K562 (cell line): ENCODE results near the gene RALY. TPM values are rescaled to one million over a fixed set of nuclear protein-coding genes. Genes with fewer than 3 reads are reported as not detected.

Source experiments
- CXXC5 ChIP-seq: fragments of 250-450 bp; sonication (Bioruptor Pico); IDR thresholded peaks from 2 replicates; pipeline ENCODE4 v1.8.0; 2022; ENCODE audit warnings: inconsistent platforms, mild to moderate bottlenecking, moderate library complexity
- DPF2 ChIP-seq: fragments of 450-650 bp; IDR thresholded peaks from 2 replicates; pipeline ENCODE4 v1.6.1; 2016
- NFRKB ChIP-seq: fragments of 450-650 bp; IDR thresholded peaks from 2 replicates; pipeline ENCODE4 v1.6.1; 2016; ENCODE audit warnings: low read depth
- PCBP2 ChIP-seq: fragments of 200-400 bp; formaldehyde crosslinking; IDR thresholded peaks from 2 replicates; pipeline ENCODE4 v1.6.1; 2018; ENCODE audit warnings: low read length, low read depth, mild to moderate bottlenecking, moderate library complexity; ENCODE audit not compliant: poor library complexity, severe bottlenecking
- SREBF2 ChIP-seq: sonication (generic); formaldehyde crosslinking; IDR thresholded peaks from 2 replicates; pipeline ENCODE4 v1.4.0; 2020; ENCODE audit warnings: mild to moderate bottlenecking, missing genetic modification reagents
- ZNF589 ChIP-seq: fragments of 200-800 bp; sonication (Bioruptor generic); IDR thresholded peaks from 2 replicates; pipeline ENCODE4 v1.6.1; 2016; ENCODE audit warnings: low read depth, missing genetic modification characterization, missing compliant biosample characterization
- ZNF830 ChIP-seq: fragments of 250-450 bp; sonication (Bioruptor Pico); IDR thresholded peaks from 2 replicates; pipeline ENCODE4 v1.5.0; 2021; ENCODE audit warnings: mild to moderate bottlenecking
- polyA plus RNA-seq, 8 experiments: library from polyadenylated mRNA; depleted of rRNA in 4 of 8; stranded (reverse) in 5 of 8; unstranded in 3 of 8; fragments of >200 nt; fragmentation: Nextera tagmentation in 2 of 8; fragmentation: Illumina TruSeq in 1 of 8; extraction: Ambion mirVana in 2 of 8; extraction: Trizol in 1 of 8; gene quantifications; 2 replicates each; pipeline versions ENCODE4 v1.2.1 to v1.2.3, GENCODE V29; 2011 to 2014; ENCODE audit warnings: inconsistent platforms in 1 of 8, missing spikeins in 1 of 8
- total RNA-seq, 7 experiments: library from RNA; depleted of rRNA in 6 of 7; stranded (reverse); fragments of >200 nt in 6 of 7; fragmentation: Illumina TruSeq in 2 of 7; extraction: Trizol in 2 of 7; gene quantifications; 2 replicates each; pipeline versions ENCODE4 v1.2.1 to v1.2.3, GENCODE V29; 2011 to 2021; ENCODE audit warnings: low replicate concordance in 1 of 7
- TF ChIP-seq, protein P1 (sequence below): fragments of 250-450 bp; sonication (Bioruptor Pico); IDR thresholded peaks from 2 replicates; pipeline ENCODE4 v1.8.0; 2022; ENCODE audit warnings: moderate library complexity, mild to moderate bottlenecking, inconsistent platforms
- TF ChIP-seq, protein P2 (sequence below), 2 experiments: fragments of 450-650 bp; IDR thresholded peaks; 2 replicates each; pipeline ENCODE4 v1.6.1; 2016; ENCODE audit warnings: mild to moderate bottlenecking in 2 of 2, borderline replicate concordance in 1 of 2, low read depth in 1 of 2, moderate library complexity in 1 of 2

The RALY gene
- total and polyA plus RNA-seq, 9 of the 15 experiments (the other 6 are each of a cell fraction or from before 2014, with no cell fraction given) = 0.80 to 207 (median 128) TPM

GRCh38 chr20:34058831-34059230, 65.1 kb downstream of the RALY start (continued):
- TF ChIP-seq, protein P1, sequence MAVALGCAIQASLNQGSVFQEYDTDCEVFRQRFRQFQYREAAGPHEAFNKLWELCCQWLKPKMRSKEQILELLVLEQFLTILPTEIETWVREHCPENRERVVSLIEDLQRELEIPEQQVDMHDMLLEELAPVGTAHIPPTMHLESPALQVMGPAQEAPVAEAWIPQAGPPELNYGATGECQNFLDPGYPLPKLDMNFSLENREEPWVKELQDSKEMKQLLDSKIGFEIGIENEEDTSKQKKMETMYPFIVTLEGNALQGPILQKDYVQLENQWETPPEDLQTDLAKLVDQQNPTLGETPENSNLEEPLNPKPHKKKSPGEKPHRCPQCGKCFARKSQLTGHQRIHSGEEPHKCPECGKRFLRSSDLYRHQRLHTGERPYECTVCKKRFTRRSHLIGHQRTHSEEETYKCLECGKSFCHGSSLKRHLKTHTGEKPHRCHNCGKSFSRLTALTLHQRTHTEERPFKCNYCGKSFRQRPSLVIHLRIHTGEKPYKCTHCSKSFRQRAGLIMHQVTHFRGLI (CRISPR knock-in tag) = no peak
- TF ChIP-seq PCBP2 (no peak), SREBF2 (CRISPR knock-in tag) (no peak), DPF2 (no peak), NFRKB (no peak), ZNF830 (CRISPR knock-in tag) (no peak), CXXC5 (CRISPR knock-in tag) (no peak), ZNF589 (no peak)
- TF ChIP-seq, protein P2, sequence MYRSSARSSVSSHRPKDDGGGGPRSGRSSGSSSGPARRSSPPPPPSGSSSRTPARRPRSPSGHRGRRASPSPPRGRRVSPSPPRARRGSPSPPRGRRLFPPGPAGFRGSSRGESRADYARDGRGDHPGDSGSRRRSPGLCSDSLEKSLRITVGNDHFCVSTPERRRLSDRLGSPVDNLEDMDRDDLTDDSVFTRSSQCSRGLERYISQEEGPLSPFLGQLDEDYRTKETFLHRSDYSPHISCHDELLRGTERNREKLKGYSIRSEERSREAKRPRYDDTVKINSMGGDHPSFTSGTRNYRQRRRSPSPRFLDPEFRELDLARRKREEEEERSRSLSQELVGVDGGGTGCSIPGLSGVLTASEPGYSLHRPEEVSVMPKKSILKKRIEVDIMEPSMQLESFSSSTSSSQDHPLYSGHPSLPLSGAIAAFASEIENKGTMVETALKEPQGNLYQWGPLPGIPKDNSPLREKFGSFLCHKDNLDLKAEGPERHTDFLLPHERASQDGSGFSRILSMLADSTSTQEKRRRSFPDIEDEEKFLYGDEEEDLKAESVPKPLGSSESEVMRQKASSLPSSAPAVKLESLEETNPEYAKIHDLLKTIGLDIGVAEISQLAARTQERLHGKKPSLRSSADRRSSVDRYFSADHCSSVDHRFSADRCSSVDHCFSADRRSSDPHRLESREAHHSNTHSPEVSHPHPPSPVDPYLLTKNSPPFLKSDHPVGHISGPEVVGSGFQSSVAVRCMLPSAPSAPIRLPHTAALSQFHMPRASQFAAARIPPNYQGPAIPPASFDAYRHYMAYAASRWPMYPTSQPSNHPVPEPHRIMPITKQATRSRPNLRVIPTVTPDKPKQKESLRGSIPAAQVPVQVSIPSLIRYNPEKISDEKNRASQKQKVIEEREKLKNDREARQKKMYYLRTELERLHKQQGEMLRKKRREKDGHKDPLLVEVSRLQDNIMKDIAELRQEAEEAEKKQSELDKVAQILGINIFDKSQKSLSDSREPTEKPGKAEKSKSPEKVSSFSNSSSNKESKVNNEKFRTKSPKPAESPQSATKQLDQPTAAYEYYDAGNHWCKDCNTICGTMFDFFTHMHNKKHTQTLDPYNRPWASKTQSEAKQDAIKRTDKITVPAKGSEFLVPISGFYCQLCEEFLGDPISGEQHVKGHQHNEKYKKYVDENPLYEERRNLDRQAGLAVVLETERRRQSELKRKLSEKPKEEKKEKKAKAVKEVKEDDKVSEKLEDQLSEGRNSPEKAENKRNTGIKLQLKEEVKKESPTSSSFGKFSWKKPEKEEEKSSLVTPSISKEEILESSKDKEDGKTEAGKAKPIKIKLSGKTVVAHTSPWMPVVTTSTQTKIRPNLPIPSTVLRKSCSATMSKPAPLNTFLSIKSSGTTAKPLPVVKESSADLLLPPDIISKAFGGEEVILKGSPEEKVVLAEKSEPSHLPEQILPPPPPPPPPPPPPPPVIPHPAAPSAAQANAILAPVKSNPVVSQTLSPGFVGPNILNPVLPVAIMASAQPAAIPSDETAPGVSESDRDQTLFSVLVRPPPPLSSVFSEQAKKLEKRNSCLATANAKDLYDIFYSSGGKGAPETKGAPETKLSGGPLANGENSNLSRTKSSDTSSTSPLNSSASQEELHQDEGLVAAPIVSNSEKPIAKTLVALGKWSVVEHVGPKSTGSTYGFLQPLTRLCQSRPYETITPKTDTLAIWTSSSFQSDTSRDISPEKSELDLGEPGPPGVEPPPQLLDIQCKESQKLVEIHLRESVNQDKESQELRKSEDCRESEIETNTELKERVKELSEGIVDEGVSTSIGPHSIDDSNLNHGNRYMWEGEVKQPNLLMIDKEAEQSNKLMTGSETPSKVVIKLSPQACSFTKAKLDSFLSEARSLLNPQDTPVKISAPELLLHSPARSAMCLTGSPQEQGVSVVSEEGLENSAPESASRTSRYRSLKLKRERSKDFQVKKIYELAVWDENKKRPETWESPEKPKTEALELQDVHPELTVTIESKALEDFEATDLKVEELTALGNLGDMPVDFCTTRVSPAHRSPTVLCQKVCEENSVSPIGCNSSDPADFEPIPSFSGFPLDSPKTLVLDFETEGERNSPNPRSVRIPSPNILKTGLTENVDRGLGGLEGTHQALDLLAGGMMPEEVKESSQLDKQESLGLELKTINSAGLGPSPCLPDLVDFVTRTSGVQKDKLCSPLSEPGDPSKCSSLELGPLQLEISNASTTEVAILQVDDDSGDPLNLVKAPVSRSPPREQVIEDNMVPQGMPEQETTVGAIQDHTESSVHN (IDR thresholded peaks at IDR 0.05; ENCODE audit: borderline replicate concordance in 1 of 2, low read depth in 1 of 2) = no peak
